Activated CD4-positive, alpha-beta T cell treated with anti-CD3 and anti-CD28 coated beads, Interleukin-2, amount 50 U/mL, for 4 hours (primary cell): ENCODE results near the gene SYNM.

Source experiments
- DNase-seq, 2 experiments: peaks; one replicate each; pipeline ENCODE4 v3.0.0-alpha.2; 2020

Gene SYNM

GRCh38 chr15:99169769-99170311 lies 65.0 kb downstream of the SYNM start:
- DNase-seq: no peak

DNA sequence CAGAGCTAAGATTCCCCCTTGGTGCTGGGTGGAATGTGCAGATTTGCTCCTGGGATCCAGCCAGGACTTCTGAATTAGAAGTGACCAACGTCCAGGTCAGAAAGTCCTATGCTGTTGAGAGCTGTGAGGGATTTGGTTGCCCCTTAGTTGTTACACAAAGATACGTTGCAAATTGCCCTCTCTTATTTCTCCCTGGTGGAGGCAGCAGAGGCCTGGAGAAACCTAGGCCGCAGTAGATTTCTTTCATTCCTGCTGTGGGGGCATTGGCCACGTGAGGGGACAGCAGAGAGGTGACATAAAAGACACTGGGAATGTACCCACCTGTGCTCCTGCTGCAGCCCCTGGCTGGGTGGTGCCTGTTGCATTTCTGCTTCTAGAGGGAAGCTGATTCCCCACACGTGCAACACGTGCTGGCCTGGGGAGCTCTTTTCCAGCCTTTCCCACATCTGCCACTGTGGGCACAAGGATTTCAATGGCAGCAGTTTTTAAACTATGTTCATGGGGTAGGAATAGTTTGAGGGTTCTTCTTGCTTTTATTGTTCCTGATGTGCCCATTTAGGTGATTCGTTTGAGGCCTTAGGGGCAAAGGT lies 65.7 kb downstream of the SYNM start:
- no peak for DNase-seq

DNA sequence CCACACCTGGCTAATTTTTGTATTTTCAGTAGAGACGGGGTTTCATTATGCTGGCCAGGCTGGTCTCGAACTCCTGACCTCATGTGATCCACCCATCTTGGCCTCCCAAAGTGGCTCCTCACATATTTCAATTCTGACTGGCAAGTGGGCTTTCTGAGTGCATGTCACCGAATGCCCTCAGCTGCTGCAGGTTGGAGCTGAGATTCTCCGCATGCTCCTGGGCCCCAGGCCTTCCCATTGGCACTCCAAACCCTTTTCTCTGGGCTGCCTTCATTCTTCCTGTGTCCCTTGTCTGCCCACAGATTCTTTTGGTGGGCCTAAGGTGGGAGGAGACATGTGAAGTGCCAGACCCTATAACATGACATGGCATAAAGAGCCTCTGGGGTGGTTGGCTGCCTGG lies 67.3 kb downstream of the SYNM start:
- DNase-seq: no peak

DNA sequence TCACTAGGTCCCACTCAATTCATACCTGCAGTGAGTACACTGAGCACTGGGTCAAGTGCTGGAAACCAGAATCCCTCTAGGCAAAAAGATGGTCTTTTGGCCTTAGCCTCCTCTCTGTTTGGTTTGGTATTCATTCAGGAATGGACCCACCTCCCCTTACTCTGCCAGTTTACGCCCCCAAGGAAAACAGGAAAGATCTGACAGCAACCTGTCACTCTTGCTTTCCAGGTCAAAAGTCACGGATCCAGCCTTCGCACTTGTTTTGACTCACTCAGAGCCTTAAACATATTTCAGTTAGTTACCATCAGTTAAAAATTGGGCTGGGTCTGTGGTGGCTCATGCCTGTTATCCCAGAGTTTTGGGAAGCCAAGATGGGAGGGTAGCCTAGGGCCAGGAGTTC lies 68.1 kb downstream of the SYNM start:
- DNase-seq: no peak

DNA sequence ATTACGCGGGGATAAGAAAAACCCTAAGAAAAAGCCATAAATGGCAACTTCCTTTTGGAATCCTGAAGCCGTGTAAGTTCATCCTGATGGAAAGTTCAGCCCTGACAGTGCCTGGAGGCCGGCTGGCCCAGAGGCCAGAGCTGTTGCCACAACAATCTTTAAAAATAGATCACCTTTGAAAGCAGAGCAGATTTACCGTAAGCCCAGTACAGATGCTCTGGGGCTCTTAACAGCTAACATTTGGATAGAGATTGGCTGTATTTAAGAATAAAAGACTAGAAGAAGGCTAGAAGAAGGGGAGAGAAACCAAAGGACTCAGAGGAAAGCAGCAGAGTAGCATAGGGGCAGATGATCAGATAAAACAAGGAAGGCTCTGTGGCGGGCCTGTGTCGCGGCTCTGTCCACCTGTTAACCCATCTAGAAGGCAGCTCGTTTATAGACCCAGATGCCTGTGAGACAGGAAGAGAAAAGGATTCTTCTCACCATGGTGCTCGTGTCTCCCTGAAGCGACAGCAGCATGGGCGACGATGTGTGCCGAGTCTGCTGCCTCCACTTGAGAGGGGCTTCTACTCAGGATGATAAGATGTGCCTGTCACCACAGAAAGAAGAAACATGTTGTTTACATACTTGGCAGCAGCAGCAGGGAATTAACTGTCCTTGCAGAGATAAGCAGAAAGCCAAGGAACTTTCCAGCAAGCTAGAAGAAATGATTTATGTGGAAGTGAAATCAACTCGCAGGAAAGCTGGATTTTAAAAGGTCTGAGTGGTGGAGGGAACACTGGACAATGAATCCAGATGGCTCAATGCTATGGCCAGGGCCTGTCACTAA lies 69.9 kb downstream of the SYNM start:
- no peak for DNase-seq

GRCh38 chr15:99176757-99177156 lies 71.9 kb downstream of the SYNM start:
- DNase-seq: no peak

- DNase-seq: no peak
Observed at GRCh38 chr15:99177679-99178078, 72.8 kb downstream of the SYNM start.

DNA sequence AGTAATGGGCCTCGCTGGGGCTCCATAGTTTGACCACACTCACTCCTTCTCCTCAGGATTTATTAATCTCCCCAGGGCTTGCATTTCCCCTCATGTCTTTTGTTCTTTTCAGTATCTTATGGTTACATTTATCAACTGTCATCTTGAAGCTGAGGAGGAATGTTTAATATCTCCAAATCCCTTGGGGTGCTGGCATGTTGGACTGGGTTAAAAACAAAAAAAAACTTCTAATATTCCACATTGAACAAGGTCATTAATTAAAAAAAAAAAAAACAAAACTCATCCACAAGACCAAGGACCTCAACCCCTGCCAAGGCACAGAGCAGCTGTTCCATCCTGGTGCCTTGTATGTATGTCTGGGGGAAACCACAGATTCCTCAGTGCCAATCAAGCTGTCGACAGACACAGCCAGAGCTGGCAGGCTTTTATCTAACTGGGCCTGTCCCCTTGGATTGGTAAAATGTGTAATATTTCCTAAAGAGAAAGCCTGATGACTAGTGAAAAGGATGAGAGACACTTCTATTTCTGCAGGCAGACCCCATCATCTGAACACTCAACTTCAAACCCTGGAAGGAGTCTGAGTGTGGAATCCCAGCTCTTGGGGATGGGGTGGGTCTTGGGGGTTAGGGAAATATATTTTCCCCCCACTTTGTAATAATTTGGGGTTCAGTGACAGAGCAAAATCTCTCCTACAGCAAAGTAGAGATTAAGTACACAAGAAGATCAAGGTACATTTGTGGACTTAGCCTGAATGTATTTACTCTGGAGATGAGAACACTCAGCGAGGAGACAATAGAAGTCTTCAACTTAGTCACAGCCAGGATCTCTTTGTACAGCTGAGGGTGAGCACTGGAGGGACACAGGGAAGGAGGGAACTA lies 75.4 kb downstream of the SYNM start:
- no peak for DNase-seq

GRCh38 chr15:99180964-99181306 lies 76.1 kb downstream of the SYNM start:
- DNase-seq: no peak

DNA sequence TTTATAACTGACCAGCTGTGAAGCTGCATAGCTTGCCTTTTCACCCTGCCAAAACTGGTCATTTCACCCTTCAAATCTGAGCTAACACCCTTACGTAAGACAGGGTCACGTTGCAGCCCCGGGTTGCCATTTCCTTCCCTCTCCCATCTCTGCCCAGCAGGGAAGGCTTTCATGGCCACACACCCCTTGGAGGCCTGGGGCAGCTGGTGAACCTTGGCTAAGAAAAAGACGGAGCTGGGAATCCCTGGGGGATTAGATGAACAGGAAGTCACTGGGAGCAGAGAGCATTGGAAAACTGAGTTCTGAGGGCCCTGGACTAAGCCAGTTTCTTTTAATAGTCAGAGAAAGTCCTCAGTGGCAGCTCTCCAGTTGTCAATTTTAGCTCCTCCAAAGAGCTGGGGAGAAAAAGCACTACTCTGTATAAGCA lies 76.7 kb downstream of the SYNM start:
- DNase-seq: no peak

DNA sequence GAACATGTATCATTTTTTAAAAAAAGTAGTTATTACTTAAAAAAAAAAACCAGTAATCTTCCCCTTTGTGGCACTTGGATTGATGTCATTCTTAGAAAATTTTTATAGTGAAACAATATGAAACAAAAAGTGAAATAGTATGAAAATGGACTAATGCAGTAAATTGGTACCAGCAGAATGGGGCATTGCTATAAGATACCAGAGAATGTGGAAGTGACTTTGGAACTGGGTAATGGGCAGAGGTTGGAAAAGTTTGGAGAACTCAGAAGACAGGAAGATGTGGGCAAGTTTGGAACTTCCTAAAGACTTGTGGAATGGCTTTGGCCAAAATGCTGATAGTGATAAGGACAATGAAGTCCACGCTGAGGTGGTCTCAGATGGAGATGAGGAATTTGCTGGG lies 77.9 kb downstream of the SYNM start:
- DNase-seq: no peak
